GM13977 (cell line): ENCODE results near the gene RYR3.

Experiments
- DNase-seq: peaks from one replicate; pipeline ENCODE4 v3.0.0; 2012; ENCODE audit warnings: low spot score
- in situ Hi-C: fragments of 300-500 bp; cut with MboI; formaldehyde crosslinking; loops from one replicate; pipeline ENCODE4 v1.12.0; 2022; ENCODE audit warnings: low sequenced_read_pairs, low pct_unique_long_range_greater_than_20kb, mixed read lengths, inconsistent platforms; ENCODE audit not compliant: unreplicated experiment
- TF ChIP-seq, protein P1 (sequence below): IDR thresholded peaks from 2 replicates; pipeline ENCODE4 v1.5.1; 2012; ENCODE audit warnings: mild to moderate bottlenecking, control low read depth; ENCODE audit not compliant: insufficient read depth; ENCODE audit errors: extremely low read depth, missing control alignments

RYR3 gene

DNA sequence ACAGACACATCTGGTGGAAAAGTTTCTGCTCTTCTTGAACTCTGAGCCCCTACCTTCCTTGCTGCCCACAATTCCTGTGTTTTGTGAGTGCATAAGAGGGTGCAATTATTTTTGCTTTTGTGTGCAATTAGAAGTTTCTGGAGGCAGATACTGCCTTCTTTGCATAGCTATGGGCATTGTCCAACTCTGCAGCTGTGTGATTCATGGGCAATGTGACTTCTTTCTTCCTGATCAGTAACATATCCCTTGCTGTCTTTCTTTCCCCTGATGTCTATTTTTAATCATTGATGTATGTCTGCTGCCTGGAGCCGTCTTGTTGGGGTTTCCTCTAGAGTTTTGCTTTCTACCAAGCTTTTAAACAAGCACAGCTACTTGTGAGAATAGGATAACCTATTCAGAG is 336.0 kb downstream of the RYR3 start:
- DNase-seq = no peak
- in situ Hi-C loops = no loop called here
- TF ChIP-seq, protein P1, sequence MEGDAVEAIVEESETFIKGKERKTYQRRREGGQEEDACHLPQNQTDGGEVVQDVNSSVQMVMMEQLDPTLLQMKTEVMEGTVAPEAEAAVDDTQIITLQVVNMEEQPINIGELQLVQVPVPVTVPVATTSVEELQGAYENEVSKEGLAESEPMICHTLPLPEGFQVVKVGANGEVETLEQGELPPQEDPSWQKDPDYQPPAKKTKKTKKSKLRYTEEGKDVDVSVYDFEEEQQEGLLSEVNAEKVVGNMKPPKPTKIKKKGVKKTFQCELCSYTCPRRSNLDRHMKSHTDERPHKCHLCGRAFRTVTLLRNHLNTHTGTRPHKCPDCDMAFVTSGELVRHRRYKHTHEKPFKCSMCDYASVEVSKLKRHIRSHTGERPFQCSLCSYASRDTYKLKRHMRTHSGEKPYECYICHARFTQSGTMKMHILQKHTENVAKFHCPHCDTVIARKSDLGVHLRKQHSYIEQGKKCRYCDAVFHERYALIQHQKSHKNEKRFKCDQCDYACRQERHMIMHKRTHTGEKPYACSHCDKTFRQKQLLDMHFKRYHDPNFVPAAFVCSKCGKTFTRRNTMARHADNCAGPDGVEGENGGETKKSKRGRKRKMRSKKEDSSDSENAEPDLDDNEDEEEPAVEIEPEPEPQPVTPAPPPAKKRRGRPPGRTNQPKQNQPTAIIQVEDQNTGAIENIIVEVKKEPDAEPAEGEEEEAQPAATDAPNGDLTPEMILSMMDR = no peak

DNA sequence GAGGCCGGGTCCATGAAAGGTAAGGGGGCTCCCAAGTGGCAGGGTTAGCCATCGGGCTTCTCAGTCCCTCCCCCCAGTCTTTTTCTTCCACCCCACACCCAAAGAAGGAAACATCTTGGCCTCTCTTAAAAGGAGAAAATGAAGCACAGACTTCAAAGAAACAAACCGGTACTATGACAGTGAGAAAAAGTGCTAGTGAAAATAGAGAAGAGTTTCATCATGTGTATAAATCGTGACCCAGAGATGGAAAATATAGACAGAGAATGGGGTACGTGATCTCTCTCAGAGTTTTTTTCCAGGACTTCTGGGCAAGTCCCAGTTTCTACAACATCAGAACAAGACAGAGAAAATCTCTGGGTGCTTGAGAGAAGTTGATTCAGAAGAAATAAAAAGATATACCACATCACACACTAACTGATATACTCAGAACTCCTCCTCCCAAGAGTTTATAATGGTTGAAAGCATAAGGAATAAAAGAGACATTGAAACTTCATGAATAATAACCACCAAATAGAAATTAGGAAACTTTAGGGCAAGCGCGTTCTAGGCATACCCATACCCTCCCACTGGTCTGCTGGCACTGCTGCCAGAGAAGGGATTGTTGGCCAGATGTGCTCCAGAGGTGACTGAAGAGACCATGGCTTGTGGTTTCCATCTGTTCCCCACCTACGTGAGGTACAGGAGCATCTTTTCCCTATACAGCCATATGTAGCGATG is 338.6 kb downstream of the RYR3 start:
- TF ChIP-seq, protein P1 = no peak
- in situ Hi-C loops = no loop called here
- DNase-seq = no peak

DNA sequence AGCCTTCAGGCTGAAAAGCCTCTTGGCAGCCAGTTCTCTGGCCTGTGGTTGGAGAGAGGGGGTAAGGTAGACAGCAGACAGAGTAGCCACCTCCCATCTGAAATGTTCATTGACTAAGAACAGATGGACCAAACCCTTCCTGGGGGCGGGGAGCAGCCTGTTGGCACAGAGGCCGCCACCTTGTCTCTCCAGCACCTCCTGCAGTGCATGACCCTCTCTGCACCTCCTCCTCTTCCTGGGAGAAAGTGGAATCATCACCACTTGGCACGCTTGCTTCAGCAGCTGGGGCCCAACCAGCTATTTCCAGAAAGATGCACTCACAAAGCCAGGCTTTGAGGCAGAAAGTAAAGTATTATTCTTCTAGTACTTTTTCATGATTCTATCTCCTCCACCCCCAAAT is 344.1 kb downstream of the RYR3 start:
- in situ Hi-C loops = no loop called here
- TF ChIP-seq, protein P1 = no peak
- DNase-seq = no peak

DNA sequence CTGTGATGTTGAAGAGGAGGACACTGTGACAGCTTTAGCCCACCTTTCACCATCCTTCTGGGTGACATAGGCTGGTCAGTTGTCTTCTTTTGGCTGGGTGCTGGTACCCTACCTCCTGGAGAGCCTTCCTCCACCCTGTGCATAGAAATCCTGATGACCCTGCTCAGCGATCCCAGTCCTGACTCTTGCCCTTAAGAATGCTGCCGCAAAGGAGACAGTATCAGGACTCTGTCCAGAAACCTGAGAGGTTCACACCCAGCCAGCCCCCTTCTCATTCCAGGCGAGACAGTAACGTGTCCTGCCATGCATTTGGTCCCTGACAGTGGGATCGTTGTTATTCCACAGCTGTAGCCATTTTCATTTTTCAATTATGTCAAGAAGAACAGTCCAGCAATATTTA is 344.7 kb downstream of the RYR3 start:
- TF ChIP-seq, protein P1 = no peak
- in situ Hi-C loops = no loop called here
- DNase-seq = no peak

DNA sequence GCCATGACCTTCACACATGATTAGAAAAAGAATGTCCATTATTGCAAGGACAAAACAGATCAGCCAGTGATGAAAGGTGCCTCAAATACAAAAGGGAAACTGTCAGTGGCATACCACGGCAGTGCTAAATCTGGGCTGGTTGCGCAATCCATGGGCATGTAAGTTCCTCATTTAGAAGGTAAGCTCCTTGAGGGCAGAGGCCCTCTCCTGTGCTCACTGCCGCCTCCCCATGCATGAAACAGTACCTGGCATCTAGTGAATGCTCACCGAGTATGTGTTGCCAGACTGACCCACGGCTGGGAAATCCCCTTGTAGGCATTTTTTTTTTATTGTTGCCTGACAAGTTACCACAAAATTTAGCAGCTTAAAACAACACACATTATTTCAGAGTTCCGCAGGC is 345.4 kb downstream of the RYR3 start:
- in situ Hi-C loops = no loop called here
- no peak for DNase-seq

DNA sequence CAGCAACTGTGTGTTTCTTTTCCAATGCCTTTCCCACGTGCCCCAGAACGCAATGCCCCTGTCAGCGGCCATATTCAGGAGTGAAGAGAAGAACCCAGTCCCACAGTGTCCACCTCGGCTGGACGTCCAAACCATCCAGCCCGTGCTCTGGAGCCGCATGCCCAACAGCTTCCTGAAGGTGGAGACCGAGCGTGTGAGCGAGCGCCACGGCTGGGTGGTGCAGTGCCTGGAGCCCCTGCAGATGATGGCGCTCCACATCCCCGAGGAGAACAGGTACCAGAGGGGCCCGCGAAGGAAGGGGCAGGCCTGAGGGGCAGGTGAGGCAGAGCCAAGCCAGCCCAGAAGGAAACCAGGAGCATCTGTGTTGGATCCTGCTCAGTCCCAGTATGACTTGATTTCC is 349.4 kb downstream of the RYR3 start:
- in situ Hi-C loops = no loop called here
- DNase-seq = no peak
- TF ChIP-seq, protein P1 = no peak

More for the DNA sequence above, 345.4 kb downstream of the RYR3 start:
- TF ChIP-seq, protein P1 = no peak
